ENCODE data around the gene MDC1.

DNA sequence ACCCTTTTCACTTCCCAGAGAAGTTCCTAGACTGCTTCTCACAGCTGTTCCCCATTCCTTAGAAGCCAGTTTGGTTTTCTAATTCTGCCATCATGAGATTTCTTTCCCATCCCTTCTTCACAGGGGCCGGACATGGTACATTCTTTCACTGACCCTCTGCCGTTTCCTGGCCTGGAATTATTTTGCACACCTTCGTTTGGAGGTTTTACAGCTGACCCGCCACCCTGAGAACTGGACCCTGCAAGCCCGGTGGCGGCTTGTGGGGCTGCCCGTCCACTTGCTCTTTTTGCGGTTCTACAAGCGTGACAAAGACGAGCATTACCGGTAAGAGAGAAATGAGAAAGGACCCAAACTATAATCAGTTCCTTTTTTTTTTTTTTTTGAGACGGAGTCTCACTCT lies 65.9 kb downstream of the MDC1 start:
- TF ChIP-seq, protein P1, sequence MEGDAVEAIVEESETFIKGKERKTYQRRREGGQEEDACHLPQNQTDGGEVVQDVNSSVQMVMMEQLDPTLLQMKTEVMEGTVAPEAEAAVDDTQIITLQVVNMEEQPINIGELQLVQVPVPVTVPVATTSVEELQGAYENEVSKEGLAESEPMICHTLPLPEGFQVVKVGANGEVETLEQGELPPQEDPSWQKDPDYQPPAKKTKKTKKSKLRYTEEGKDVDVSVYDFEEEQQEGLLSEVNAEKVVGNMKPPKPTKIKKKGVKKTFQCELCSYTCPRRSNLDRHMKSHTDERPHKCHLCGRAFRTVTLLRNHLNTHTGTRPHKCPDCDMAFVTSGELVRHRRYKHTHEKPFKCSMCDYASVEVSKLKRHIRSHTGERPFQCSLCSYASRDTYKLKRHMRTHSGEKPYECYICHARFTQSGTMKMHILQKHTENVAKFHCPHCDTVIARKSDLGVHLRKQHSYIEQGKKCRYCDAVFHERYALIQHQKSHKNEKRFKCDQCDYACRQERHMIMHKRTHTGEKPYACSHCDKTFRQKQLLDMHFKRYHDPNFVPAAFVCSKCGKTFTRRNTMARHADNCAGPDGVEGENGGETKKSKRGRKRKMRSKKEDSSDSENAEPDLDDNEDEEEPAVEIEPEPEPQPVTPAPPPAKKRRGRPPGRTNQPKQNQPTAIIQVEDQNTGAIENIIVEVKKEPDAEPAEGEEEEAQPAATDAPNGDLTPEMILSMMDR (IDR thresholded peaks at IDR 0.05) = no peak
- no peak for TF ChIP-seq IRF2 (CRISPR knock-in tag; IDR thresholded peaks at IDR 0.05; ENCODE audit: borderline replicate concordance, low read depth)
- TF ChIP-seq USF2 (CRISPR knock-in tag; IDR thresholded peaks at IDR 0.05) = no peak
- no peak for TF ChIP-seq CBFB (CRISPR knock-in tag; IDR thresholded peaks at IDR 0.05; ENCODE audit: low read depth)
- no peak for TF ChIP-seq PRDM15 (CRISPR knock-in tag; IDR thresholded peaks at IDR 0.05)
